ENCODE results near the gene FREM1. TPM values are rescaled to one million over a fixed set of nuclear protein-coding genes. Genes with fewer than 3 reads are reported as not detected.

FREM1 gene
- polyA plus RNA-seq, 1 donor from 2014 or later = 2.3 TPM

DNA sequence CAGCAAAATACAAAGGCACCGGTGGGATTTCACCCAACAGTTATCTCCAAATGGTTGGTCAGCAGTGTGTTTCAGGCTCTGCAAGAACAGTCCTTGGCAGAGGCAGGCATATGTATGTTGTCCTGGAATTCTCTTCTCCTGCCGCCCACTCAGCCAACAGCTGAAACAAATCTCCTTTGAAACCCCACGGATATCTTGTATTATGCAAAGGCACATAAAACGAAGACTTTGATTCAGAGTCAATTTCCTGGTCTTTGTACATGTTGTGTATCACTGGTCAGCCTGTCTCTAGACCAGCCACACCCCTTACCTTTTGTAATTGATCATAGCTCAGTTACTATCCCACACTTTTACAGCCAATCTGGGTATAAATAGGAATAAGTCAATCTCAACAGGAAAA is 29.2 kb downstream of the FREM1 start:
- no peak overlapping the region for H3K27ac ChIP-seq (ENCODE audit: low read length)
- no peaks in the 10 kb centered on the region for H3K9me3 ChIP-seq (ENCODE audit: low read length)
- H3K9me2 ChIP-seq (ENCODE audit: insufficient read depth, low read length) = no peaks in the 10 kb centered on the region
- no peaks in the 10 kb centered on the region for H3K79me2 ChIP-seq (replicated peaks; ENCODE audit: insufficient read depth, low read length)
- H3K36me3 ChIP-seq (ENCODE audit: insufficient read depth, low read length) = no peaks in the 10 kb centered on the region
- no peaks in the 10 kb centered on the region for H3K27me3 ChIP-seq (ENCODE audit: insufficient read depth, low read depth, low read length)
- H4K20me1 ChIP-seq (ENCODE audit: insufficient read depth) = no peaks in the 10 kb centered on the region
- no peak overlapping the region for H3K9ac ChIP-seq (ENCODE audit: low read length)
- TF ChIP-seq RAD21 (conservative IDR thresholded peaks at IDR 0.05) = no peak
- TF ChIP-seq EZH2 (IDR thresholded peaks at IDR 0.05; ENCODE audit: borderline replicate concordance, insufficient read depth, low read length, poor library complexity, severe bottlenecking) = no peak
- no peak for TF ChIP-seq CTCF (IDR thresholded peaks at IDR 0.05; ENCODE audit: poor library complexity, severe bottlenecking)
- TF ChIP-seq EP300 (conservative IDR thresholded peaks at IDR 0.05; ENCODE audit: poor library complexity, severe bottlenecking) = no peak
- TF ChIP-seq SMC3 (conservative IDR thresholded peaks at IDR 0.05; ENCODE audit: poor library complexity) = no peak
- H3F3A ChIP-seq (ENCODE audit: insufficient read depth, low read length, poor library complexity, severe bottlenecking) = no peaks in the 10 kb centered on the region
- H3K4me3 ChIP-seq (ENCODE audit: low read length) = no peak overlapping the region
- H2AFZ ChIP-seq (ENCODE audit: low read depth, low read length) = no peak overlapping the region
- H3K4me2 ChIP-seq (ENCODE audit: low read length) = no peak overlapping the region

GRCh38 chr9:14870090-14870489 is 40.1 kb downstream of the FREM1 start:
- Histone ChIP-seq H3K27me3 (ENCODE audit: insufficient read depth, low read depth, low read length) (no peaks in the 10 kb centered on the region), H3K27ac (ENCODE audit: low read length) (no peak overlapping the region), H4K20me1 (ENCODE audit: insufficient read depth) (no peaks in the 10 kb centered on the region), H3K4me2 (ENCODE audit: low read length) (no peak overlapping the region), H3F3A (ENCODE audit: insufficient read depth, low read length, poor library complexity, severe bottlenecking) (no peaks in the 10 kb centered on the region), H3K9me2 (ENCODE audit: insufficient read depth, low read length) (no peaks in the 10 kb centered on the region), H3K79me2 (replicated peaks; ENCODE audit: insufficient read depth, low read length) (no peaks in the 10 kb centered on the region), H3K36me3 (ENCODE audit: insufficient read depth, low read length) (no peaks in the 10 kb centered on the region), H3K9me3 (ENCODE audit: low read length) (no peaks in the 10 kb centered on the region), H3K4me3 (ENCODE audit: low read length) (no peak overlapping the region), H2AFZ (ENCODE audit: low read depth, low read length) (no peak overlapping the region), H3K9ac (ENCODE audit: low read length) (no peak overlapping the region)
- TF ChIP-seq EP300 (conservative IDR thresholded peaks at IDR 0.05; ENCODE audit: poor library complexity, severe bottlenecking) (no peak), MXI1 (conservative IDR thresholded peaks at IDR 0.05; ENCODE audit: poor library complexity, severe bottlenecking) (no peak), REST (IDR thresholded peaks at IDR 0.05; ENCODE audit: borderline replicate concordance) (no peak), CTCF (IDR thresholded peaks at IDR 0.05; ENCODE audit: poor library complexity, severe bottlenecking) (no peak), POLR2AphosphoS5 (IDR thresholded peaks at IDR 0.05) (no peak), EZH2 (IDR thresholded peaks at IDR 0.05; ENCODE audit: borderline replicate concordance, insufficient read depth, low read length, poor library complexity, severe bottlenecking) (no peak), SMC3 (conservative IDR thresholded peaks at IDR 0.05; ENCODE audit: poor library complexity) (no peak), RAD21 (conservative IDR thresholded peaks at IDR 0.05) (no peak), TAF1 (IDR thresholded peaks at IDR 0.05; ENCODE audit: low read depth) (no peak)

All from neural cell (in vitro differentiated cells).